Panc1 (cell line): ENCODE measurements around the gene SGCG. TPM values are rescaled to one million over a fixed set of nuclear protein-coding genes. Genes with fewer than 3 reads are reported as not detected.

Source experiments
- ATAC-seq: fragments of 200-7000 bp; cut with Tn5 transposase; 2 replicates; pipeline ENCODE4 v1.9.1; 2020; ENCODE audit warnings: mild to moderate bottlenecking, moderate library complexity
- BruUV-seq: library from RNA; stranded (reverse); fragments of 400-500 nt; replicated peaks from 2 replicates; lab custom pipeline; 2021; lab: Mats Ljungman, UMichigan
- CTCF ChIA-PET: fragments of 300-600 bp; sonication (Branson Sonifier 250); formaldehyde crosslinking; loops from one replicate; lab custom pipeline; 2022; ENCODE audit warnings: antibody characterized with exemption; lab: Charles Lee
- POLR2A ChIA-PET: fragments of 300-600 bp; sonication (Branson Sonifier 250); formaldehyde crosslinking; loops from one replicate; lab custom pipeline; 2022; ENCODE audit warnings: antibody characterized with exemption; lab: Charles Lee
- DNase-seq: peaks from one replicate; pipeline ENCODE4 v3.0.0-alpha.2; 2010; ENCODE audit warnings: low read depth, low spot score
- H3K27ac ChIP-seq: 2 replicates; pipeline ENCODE4 v1.5.1; 2011; ENCODE audit warnings: mild to moderate bottlenecking, low read length, inconsistent platforms
- H3K27me3 ChIP-seq: fragments of 200-500 bp; sonication (Bioruptor generic); 2 replicates; pipeline ENCODE4 v1.6.0; 2014; ENCODE audit warnings: low read length, inconsistent platforms; ENCODE audit not compliant: control insufficient read depth, insufficient read depth
- H3K36me3 ChIP-seq: fragments of 200-500 bp; sonication (Bioruptor generic); 2 replicates; pipeline ENCODE4 v1.5.1; 2014; ENCODE audit warnings: inconsistent platforms, mild to moderate bottlenecking, low read length, moderate library complexity; ENCODE audit not compliant: control insufficient read depth, insufficient read depth
- H3K4me1 ChIP-seq: 2 replicates; pipeline ENCODE4 v1.5.1; 2011; ENCODE audit warnings: inconsistent platforms, mild to moderate bottlenecking, low read length, moderate library complexity; ENCODE audit not compliant: control insufficient read depth, insufficient read depth
- H3K4me3 ChIP-seq, 2 experiments: 2 replicates each; pipeline ENCODE4 v1.5.1; 2011 to 2012; ENCODE audit warnings: low read depth in 2 of 2, low read length in 2 of 2, mild to moderate bottlenecking in 2 of 2, inconsistent platforms in 1 of 2, moderate library complexity in 1 of 2
- H3K9me3 ChIP-seq: fragments of 200-500 bp; sonication (Bioruptor generic); 2 replicates; pipeline ENCODE4 v1.5.1; 2014; ENCODE audit warnings: low read depth, mild to moderate bottlenecking, inconsistent platforms, low read length, moderate library complexity; ENCODE audit not compliant: control insufficient read depth, insufficient read depth
- CTCF ChIP-seq: fragments of 450-650 bp; IDR thresholded peaks from 2 replicates; pipeline ENCODE4 v1.5.1; 2017; ENCODE audit warnings: mild to moderate bottlenecking
- POLR2AphosphoS5 ChIP-seq: IDR thresholded peaks from 2 replicates; pipeline ENCODE4 v1.6.1; 2012; ENCODE audit warnings: mild to moderate bottlenecking, low read depth, low read length, moderate library complexity
- REST ChIP-seq, 2 experiments: IDR thresholded peaks; 2 replicates each; pipeline ENCODE4 v1.6.1; 2011 to 2012; ENCODE audit warnings: low read depth in 2 of 2, control low read depth in 1 of 2, low read length in 1 of 2, mild to moderate bottlenecking in 1 of 2, moderate library complexity in 1 of 2; ENCODE audit not compliant: insufficient read depth in 1 of 2
- SIN3A ChIP-seq: IDR thresholded peaks from 2 replicates; pipeline ENCODE4 v1.6.1; 2012; ENCODE audit warnings: low read depth, mild to moderate bottlenecking, low read length, moderate library complexity, borderline replicate concordance; ENCODE audit not compliant: insufficient read depth
- TCF7L2 ChIP-seq: IDR thresholded peaks from 2 replicates; pipeline ENCODE4 v1.6.1; 2011; ENCODE audit warnings: mild to moderate bottlenecking, low read depth, low read length, inconsistent platforms
- in situ Hi-C: cut with HindIII; loops from 2 replicates; pipeline ENCODE4 v1.10.0; 2016; ENCODE audit warnings: low sequenced_read_pairs, low pct_unique_long_range_greater_than_20kb
- intact Hi-C: fragments of 100-400 bp; cut with micrococcal nuclease; formaldehyde crosslinking; loops from one replicate; pipeline ENCODE4 v1.10.0; 2022; ENCODE audit not compliant: unreplicated experiment
- total RNA-seq: library from RNA; stranded (reverse); gene quantifications from one replicate; pipeline ENCODE4 v1.2.1, GENCODE V29; 2021; ENCODE audit not compliant: unreplicated experiment

SGCG gene
- total RNA-seq, 1 experiment from 2014 or later = not detected

- no peaks in the 10 kb centered on the region for H3K4me1 ChIP-seq
- H3K4me3 ChIP-seq = no peak overlapping the region
- ChIA-PET CTCF (no interaction called here), POLR2A (no interaction called here)
- TF ChIP-seq SIN3A (no peak), POLR2AphosphoS5 (no peak), REST (IDR thresholded peaks at IDR 0.05; ENCODE audit: insufficient read depth in 1 of 2, low read depth in 2 of 2, low read length in 1 of 2) (no peak), TCF7L2 (no peak), CTCF (no peak)
- no peaks in the 10 kb centered on the region for H3K9me3 ChIP-seq
- DNase-seq (no peak), ATAC-seq (no peak)
- H3K27me3 ChIP-seq = no peaks in the 10 kb centered on the region
- H3K27ac ChIP-seq = no peak overlapping the region
- BruUV-seq = no TSS peak
- in situ Hi-C loops = no loop called here
- H3K36me3 ChIP-seq = no peaks in the 10 kb centered on the region
- intact Hi-C loops = no loop called here
Measured at GRCh38 chr13:23212671-23213070, 31.9 kb downstream of the SGCG start.

- TF ChIP-seq POLR2AphosphoS5 (no peak), TCF7L2 (no peak), CTCF (no peak), REST (IDR thresholded peaks at IDR 0.05; ENCODE audit: insufficient read depth in 1 of 2, low read depth in 2 of 2, low read length in 1 of 2) (no peak), SIN3A (no peak)
- CTCF ChIA-PET = interaction anchor here (0.7 kb wide), 1 partner anchor 55 kb away, joined by 8 read pairs; no protein-coding TSS in a partner anchor
- no peaks in the 10 kb centered on the region for H3K27me3 ChIP-seq
- BruUV-seq = no TSS peak
- no peaks in the 10 kb centered on the region for H3K36me3 ChIP-seq
- intact Hi-C loops (no loop called here), in situ Hi-C loops (no loop called here)
- DNase-seq (no peak), ATAC-seq (no peak)
- POLR2A ChIA-PET = no interaction called here
- H3K9me3 ChIP-seq = no peaks in the 10 kb centered on the region
- H3K27ac ChIP-seq = no peak overlapping the region
- no peak overlapping the region for H3K4me3 ChIP-seq
- no peaks in the 10 kb centered on the region for H3K4me1 ChIP-seq
Measured at GRCh38 chr13:23231241-23231640, 50.5 kb downstream of the SGCG start.
